ENCODE results near the gene CEP128.
"Not testable (repeated sequence)": the region's sequence is repeated elsewhere in the genome, so short reads cannot be mapped to it uniquely, and the experiment has no call there.

The CEP128 gene

DNA sequence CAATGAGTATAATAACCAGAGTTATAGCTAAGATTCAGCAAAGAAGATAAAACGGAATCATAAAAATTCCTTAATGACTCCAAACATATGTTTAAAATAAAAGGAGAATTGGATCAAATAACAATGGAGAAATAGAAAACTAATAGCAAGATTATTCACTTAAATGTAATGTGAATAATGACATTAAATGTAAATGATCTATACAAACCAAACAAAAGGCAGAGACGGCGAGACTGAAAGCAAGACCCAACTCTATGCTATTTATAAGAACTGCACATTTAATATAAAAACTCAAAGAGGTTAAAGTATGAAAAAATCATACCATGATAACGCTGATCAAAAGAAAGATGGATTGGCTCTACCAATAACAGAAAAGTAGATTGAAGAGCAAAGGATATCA lies 10.0 kb upstream of the CEP128 start:
- no peak for DNase-seq

DNA sequence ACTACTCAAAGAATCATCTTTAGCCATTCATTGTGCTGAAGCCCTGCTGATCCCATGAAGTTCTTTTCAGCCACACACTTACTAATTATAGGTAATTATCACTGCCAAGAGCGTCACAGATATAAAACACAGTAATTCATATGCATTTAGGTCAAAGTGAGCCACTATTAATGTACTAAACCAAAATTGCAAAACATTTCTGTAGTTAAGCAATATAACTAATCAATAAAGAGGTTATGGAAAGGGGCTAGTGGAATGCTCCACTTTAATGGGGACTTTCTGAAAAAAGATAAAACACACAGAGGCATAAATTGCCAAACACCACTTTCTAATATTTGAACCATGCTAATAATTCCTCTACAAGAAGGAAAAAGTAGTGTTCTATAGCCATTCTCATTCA lies 6.8 kb upstream of the CEP128 start:
- DNase-seq: no peak

DNA sequence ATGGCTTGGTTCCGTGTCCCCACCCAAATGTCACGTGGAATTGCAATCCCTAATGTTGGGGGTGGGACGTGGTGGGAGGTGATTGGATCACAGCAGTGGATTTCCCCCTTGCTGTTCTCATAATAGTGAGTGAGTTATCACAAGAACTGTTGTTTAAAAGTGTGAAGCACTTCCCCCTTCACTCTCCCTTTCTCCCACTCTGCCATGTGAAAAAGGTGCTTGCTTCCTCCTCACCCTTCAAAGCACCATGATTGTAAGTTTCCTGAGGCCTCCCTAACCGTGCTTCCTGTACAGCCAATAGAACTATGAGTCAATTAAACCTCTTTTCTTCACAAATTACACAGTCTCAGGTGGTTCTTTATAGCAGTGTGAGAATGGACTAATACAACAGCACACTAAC lies 5.3 kb upstream of the CEP128 start:
- no peak for DNase-seq

DNA sequence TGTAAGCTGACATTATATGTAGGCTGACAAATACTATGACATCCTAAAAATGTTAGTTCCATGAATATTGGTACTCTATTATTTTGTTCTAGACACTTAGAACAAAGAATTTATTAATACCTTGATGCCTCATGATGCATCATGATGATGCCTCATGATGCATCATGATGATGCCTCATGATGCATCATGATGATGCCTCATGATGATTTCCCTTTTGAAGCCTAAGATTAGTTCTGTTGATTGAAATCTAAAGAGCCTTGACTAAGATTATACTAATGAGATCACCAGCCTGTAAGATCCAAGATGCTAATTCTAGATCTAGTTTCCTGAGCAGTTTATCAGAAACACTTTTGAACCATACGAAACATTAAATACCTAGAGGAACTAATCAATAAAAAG lies 4.6 kb upstream of the CEP128 start:
- DNase-seq: no peak

DNA sequence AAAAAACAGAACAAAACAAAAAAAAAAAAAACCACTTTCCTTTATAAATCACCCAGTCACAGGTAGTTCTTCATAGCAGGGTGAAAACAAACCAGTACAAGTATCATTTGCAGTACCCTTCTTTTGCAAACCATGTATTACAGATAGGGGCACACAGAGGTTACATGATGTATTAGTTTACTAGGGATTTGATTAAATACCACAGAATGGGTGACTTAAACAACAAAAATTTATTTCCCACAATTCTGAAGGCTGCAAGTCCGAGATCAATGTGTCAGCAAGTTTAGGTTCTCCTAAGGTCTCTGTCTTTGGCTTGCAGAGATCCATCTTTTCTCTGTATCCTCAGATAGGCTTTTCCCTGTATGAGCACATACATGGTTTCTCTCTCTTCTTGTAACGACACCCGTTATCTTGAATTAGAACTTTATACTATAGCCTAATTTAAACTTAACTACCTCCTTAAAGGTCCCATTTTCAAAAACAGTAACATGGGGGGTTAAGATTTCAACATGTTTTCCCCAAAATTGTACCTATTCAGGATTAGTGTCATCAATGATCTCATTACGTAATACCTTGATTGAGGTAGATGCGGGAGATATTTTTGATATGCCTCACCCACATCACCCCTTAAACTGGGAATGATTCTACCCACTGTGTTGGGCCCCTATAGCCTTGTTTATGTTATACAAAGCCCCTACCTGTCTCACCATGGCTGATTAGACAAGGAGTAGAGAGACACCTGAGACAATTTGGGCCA lies 3.5 kb upstream of the CEP128 start:
- no peak for DNase-seq

DNA sequence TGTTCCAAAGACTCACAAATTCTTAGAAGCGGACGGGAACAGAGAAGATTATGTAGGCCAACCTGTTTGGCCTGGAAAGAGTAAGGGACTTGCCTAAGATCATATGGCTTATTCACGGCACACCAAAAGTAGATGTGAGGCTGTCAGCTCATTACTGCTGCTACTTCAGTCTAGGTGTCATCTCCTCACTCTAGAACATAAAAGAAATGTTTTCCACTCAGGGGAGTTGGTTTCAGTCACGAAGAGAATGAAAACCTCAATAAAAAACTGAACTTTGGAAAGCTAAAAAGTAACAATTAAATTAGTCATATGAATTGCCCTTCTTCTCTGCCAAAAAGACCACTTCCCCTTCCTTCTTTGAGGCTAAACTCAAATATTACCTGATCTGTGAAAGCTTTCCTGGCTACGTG lies 658 bp upstream of the CEP128 start:
- no peak for DNase-seq

DNA sequence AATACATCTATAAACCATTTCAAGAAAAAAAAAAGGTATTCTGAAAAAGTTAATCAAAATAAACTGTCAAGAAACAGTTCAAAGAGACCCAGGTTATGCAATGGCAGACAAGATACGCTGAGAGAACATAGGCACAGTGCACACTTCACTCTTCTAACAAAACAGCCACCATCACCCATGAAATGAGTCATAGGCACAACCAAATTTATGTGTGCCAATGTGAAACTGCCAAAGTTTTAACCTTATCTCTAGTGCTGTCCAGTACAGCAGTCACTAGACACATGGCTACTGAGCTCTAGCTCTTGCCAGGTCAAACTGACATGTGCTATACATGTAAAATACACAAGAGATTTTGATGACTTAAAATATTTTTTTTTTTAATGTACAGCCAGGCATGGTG lies 1.4 kb downstream of the CEP128 start:
- no peak for DNase-seq

DNA sequence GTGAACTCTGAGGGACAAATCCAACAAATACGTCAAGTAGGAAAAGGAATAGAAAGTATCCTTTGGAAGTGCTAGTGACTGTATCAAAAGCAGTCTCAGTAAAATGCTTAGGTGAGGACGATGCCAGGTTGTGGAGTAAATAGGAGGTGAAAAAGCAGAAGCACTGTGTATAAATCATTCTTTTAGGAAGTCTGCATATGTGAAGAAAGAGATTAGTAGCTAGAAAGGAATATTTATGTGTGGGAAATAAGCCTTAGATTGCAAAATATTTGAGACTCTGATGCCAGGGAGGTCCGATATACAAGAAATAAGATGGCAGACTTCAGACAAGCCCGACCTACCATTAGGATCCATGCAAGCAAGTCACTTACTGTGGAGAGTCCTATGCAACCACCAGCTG lies 7.9 kb downstream of the CEP128 start:
- DNase-seq: no peak

DNA sequence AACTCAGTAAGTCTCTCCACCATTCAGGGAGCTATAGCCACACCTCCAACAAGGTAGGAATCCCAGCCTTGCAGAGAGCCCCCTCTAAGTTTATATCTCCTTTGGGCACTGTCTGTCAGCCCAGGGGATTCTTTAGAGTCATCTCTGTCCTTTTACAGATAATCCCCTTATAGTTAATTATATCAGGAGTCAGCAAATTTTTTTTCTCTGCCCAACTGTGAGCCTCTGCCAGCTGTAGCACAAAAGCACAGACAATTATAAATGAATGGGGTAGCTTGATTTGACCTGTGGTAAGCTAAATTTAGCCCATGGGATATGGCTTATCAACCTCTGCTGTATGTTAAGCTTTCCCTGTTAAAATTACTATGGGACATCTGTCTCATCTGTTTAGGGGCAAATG lies 8.3 kb downstream of the CEP128 start:
- no peak for DNase-seq

DNA sequence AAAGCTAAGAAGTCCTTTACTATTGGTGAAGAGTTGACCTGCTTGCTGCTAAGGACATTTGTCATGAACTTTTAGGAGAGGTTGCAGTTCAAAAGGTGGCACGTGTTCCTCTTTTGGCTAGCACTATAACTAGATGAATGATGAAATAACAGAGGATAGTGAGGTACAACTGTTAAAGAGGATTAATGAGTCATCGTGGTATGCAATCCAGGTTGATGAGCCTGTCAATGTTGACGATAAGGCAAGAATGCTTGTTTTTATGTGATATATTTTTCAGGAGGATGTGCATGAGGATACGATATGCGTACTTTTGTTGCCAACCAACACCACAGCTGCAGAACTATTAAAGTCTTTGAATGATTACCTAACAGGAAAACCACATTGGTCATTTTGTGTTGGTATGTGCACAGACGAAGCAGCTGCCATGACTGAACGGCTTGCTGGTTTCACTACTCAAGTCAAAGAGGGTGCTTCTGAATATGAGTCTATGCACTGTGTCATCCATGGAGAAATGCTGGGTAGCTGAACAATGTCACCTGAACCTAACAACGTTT lies 10.6 kb downstream of the CEP128 start:
- DNase-seq: no peak

DNA sequence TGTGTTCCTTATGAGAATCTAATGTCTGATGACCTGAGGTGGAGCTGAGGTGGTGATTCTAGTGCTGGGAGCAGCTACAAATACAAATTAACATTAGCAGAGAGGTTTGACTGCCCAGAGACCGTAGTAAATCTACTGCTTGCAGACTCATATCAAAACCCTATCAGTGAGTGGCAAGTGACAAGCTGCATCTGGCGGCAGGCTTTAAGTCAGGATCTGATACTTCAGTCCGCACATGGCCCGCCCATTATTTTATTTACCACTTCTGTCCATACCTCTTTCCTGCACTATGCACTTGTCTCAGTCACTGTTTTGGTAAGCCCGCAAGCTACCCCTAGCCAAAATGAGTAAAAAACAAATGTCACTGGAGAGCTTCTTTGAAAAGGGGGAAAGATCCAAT lies 11.4 kb downstream of the CEP128 start:
- no peak for DNase-seq

DNA sequence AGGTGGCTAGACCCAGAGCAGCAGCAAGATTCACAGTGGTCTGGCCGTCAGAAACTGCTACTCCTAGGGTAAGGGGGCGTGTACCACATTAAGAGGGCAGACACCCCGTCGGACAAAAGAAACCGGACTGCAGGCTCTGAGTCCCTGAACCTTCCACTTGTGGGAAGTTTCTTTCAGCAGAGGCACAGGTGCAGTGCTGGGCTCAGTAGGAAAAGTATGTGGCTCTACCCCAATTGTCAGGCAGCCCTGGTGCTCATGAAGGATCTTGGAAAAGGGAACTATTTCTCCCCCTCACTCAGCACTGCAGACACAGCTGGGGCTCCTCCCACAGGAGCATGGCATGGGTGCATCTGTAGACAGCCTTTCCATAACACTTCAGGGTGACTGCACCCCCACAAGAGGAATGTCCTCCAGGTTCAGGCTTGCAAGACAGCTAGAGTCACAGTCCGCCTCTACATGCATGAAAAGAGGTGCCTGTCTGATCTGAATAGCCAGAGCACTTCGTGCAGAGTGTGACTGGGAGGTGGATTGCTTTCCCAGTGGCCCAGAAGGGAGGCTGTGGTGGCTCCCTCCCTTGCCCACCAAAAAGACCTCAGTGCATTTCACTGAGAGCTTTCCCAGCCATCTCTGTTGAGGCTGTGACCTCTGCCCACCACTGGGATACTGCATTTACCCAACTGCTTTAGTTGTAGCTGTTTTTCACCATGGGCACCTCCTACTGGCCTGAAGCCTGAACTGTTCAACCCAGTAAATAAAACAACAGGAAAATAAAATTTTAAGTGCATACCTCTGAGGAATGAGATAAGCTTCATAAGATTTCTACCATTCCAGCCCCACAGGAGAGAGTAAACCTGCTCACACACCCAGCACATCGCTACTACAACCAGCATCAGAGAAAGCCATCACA lies 14.2 kb downstream of the CEP128 start:
- DNase-seq: no peak

DNA sequence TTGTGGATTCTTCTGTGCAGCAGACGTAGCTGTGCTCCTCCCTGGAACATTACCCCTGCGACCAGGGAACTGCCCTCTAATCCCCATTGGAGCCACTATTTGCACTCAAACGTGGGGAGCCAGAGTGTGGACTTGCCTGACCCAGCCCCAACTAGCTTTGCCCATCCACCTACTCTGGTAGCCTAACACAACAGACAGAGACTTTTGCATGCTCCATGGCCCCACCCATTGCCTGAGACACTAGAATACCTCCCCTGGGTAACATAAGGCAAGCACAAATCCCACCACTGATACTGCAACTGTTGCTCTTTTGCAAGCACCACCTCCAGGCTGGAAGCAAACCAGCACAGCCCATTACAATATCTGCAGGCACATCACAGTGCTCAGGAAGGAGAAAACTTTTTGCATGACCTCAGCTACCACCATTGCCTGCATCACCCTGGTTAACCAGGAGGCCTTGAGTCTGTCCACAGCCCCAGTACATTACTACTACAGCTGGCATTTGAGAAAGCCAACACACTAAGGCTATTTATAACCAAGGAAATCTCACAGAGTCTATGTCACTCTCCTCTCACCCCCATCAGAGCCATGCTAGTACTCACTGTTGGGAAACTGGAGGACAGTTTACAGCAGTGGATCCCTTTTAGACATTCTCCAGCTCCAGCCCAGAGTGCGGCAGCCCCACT lies 15.0 kb downstream of the CEP128 start:
- no peak for DNase-seq

DNA sequence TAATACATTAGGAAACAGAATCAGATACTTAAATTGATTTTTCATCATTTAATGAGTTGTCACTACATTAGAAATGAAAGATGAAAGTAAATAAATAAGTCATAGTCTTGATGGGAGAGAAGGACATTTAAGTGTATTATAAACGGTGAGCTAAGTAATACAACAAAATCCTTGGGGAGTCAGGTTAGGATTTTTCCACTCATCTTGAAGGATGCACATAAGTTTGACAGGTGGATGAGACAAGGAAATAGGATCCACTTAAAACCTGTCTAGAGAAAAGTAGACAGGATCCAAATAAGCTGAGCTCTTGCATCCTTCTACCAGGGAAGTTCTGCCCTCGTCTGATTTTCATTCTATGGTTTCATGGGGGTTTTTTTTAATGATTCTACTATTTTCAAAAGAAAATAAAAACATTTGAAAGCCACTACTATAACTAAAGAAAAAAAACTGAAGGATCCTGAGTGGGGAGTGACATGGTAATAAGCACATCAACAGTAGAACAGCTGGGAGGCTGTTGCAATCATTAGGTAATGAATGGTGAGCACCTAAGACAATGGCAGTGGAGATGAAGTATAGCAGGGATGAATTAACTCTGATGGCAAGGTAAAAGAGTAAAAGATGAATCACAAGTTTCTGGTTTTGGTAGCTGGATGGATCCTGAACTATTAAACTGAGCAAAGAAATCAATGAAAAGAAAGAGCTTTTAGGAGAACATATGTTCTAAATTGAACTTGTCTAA lies 17.0 kb downstream of the CEP128 start:
- no peak for DNase-seq

DNA sequence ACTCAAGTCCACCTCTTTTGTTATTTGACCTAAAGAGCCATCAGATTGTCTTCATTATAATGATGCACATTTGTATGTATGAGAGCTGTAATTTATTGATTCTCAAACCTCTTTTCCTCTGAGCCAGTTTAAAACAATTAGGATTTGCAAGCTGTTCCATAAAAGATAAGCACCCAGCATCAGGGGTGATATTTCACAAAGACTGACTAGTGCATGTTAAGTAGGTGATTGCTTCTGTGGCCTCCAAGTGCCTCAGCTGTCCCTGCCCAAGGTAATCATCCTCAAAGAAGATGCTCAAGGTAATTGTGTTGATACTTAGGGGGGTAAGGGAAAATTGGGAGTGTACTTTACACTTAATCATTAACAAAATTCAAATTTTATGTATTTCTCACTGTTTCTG lies 18.2 kb downstream of the CEP128 start:
- no peak for DNase-seq

DNA sequence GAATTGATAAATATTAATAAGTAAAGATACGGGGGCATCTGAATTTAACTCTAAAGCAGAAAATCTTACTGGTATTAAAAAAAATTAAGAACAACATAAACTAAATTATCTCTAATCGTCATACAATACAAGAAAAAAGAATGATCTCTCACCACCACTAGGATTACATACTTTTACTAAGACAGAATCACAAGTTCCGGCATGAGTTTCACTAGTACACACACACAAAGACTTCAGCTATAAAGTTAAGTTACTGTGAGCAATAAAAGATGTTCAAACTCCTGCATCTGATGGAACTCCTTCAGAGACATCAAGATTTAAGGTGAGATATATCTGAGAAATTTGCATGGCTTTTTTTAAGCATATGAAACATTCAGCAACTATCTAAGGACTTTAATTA lies 21.9 kb downstream of the CEP128 start:
- DNase-seq: no peak

DNA sequence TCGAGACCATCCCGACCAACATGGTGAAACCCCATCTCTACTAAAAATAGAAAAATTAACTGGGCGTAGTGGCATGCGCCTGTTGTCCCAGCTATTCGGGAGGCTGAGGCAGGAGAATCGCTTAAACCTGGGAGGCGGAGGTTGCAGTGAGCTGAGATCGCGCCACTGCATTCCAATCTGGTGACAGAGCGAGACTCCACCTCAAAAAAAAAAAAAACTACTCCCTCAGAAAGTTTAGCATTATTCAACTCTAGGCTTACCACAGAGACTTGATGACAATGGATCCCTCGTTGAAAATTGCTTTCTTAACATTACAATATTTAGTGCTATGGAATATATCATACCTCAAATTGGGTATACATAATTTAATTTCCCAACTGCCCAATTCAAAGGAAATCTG lies 29.5 kb downstream of the CEP128 start:
- not testable (repeated sequence) for DNase-seq

DNA sequence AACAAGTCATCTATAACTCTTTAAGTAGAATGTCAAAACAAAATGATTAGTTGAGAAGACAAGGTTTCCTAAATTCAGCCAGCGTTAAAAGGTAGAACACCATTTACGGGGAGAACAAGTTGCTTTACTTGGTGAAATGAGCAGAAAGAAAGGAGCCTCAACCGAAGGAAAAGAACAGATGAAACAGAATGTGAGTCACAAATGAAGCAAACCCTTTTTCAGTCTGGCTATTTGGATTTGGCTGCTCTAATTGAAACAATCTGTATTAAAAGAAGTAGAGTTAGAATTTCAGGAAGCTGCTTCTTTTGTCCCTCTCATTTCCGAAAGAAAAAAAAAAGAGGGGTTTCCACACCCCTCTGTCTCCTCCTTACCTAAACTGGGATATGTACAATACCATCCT lies 34.6 kb downstream of the CEP128 start:
- DNase-seq: no peak

DNA sequence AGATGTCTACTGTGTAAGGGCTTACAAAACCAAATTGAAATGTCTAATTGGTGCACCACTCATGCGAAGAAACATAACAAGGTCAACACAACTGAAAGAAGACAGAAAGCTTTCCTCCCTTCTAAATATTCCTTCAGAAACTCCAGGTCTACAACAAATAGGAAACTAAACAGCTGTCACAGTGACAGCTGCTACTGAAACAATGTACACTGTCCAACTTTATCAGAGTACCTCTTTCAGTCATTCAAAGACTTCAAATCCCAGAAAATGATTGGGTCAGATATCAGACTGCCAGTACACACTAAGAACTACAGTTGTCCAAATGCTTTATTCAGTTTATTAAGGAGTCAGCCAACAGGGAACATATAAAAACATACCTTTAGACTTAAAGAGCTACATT lies 35.2 kb downstream of the CEP128 start:
- DNase-seq: no peak

DNA sequence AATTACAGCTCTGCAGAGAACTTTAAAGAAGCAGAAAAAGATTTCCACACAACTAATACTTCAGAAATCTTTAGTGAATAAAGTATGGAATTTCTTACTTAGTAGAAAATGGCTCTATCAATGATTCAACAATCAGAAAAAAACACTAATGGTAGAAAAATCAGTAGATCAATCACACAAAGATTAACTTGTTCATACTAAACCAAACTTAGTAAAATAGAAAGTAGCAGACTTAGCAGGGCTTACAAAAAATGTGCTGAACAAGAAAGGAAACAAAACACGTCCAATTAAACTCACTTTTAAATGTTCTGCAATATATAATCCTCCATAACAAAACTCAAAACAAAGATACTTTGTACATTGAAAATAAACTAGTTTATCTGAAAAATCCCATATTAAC lies 38.9 kb downstream of the CEP128 start:
- no peak for DNase-seq

DNA sequence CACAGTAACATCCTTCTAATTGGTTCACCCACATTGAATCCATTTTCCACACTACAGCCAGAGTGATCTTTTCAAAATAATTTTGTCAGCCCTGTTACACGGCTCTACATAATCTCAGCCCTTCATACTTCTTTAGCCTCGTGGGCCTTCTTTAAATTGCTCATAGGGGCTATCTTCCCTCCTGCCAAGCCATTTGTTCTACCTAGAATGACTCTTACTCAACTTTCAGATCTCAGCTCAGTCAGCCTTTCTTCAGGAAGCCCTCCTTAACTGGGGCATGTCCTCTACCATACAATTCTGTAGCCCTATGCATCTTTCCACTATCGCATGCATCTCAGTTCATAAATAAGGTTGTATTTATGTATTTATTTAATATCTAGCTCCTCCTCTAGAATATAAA lies 39.7 kb downstream of the CEP128 start:
- no peak for DNase-seq

DNA sequence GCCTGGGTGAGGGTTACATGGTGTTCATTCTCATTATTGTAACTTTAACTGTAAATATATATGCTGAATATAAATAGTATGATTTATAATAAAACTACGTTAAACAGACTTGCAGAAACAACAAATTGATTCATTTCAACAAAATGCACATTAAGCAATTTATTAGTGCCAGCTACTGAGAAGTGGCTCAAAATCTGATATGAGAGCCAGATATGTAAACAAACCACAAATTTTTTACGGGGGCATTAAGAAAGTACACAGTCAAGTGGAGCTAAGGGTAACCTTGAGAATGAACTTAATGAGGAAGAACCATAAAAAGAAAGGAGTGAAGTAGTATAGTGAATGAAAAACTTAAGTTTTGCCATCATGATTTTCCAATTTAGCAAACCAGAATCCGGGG lies 40.3 kb downstream of the CEP128 start:
- no peak for DNase-seq

DNA sequence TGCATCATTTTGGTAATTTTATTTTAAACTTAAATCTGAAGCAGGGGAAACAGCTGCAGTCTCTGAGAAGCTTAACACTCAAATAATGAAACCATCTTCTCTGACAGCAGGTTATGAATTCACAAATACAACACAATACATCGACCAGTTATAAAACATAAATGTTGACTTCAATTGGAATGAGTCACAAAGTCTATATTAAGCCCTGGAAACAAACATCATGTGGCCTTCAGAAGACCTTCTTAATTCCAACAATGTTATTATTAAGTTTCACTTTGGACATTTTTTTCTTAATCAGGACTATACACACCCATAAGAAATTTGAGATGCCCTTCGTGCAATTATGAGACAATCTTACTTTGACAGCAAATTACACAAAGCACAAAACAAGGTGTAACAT lies 68.9 kb downstream of the CEP128 start:
- DNase-seq: no peak

Measured in cerebellar nuclear complex (tissue), 1 donor.